ENCODE measurements around the gene CLNK. TPM values are rescaled to one million over a fixed set of nuclear protein-coding genes. Genes with fewer than 3 reads are reported as not detected.

CLNK gene, protein sequence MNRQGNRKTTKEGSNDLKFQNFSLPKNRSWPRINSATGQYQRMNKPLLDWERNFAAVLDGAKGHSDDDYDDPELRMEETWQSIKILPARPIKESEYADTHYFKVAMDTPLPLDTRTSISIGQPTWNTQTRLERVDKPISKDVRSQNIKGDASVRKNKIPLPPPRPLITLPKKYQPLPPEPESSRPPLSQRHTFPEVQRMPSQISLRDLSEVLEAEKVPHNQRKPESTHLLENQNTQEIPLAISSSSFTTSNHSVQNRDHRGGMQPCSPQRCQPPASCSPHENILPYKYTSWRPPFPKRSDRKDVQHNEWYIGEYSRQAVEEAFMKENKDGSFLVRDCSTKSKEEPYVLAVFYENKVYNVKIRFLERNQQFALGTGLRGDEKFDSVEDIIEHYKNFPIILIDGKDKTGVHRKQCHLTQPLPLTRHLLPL
- total RNA-seq (2022; extraction: Qiagen RNA extraction), result not detected in 5 replicates

DNA sequence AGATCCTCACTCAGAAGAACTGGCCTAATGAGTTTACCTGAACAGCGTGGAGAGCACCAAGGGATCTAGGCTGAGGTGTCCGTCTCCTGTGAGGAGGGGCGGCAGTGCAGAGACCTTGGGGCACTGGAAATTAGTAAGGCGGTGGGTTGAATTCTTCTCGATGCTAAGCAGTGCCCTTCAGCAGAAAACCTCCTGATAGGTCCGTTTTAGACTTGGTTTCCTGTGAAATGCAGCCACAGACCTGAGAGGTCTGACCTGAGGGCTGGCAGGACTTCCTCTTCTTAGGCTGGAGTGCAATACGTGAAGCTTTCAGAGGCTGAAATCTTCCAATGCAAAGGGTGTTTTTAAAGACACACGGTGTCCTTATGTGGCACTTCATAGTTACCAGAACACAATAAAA is at the start of gene CLNK:
Gene CLNK, minus strand, starts transcription at position 138 of the 400 bp plus-strand sequence. CDS start 16,899 bp downstream, outside the sequence.

DNA sequence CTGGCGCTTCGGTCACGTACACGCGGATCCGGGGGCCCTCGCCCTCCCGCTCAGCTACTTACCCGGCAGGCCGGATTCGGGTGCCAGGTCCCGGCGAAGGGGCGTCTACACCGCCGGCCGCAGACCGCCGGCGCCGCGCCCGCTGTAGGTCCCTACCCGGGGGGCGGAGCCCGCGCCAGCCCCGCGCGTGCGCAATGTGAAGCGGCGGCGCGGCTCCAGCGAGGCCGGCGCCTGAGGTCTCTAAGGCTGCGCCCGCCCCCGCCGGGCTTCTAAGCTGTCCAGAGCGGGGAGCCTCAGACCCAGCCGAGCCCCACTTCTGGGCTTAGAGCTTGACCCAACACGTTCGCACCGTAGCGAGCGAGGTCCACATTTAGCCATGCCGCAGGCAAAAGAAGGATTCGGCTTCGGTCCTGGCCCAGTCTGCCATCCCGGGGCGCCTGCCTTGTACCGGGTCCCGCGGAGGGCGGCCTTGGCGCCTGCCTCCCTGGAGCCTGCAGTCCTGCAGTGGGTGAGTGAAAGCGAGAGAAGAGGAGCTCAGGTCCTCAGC is 227.2 kb downstream of the CLNK start, which contains the start of gene ZNF518B:
Gene ZNF518B, minus strand, starts transcription at position 172 of the 547 bp plus-strand sequence. CDS start 11,098 bp downstream, outside the sequence.

Other genes with a start within 250 kb of the CLNK start
- 2.8 to 4.0 TPM (median 3.4 TPM) in 5 replicates for gene ZNF518B, start 227.3 kb downstream of the CLNK start, total RNA-seq (2022; extraction: Qiagen RNA extraction)

All from A549 treated with CORT108297 at 1 μM for 4 hours (cell line).